Right ventricle myocardium inferior (tissue), 1 donor: ENCODE data around the gene PDXDC1. TPM values are rescaled to one million over a fixed set of nuclear protein-coding genes. Genes with fewer than 3 reads are reported as not detected.
A peak's percentile ranks its signal among the peaks of the same experiment; 100 is the strongest.
"Not testable (repeated sequence)": the region's sequence is repeated elsewhere in the genome, so short reads cannot be mapped to it uniquely, and the experiment has no call there.

Experiments used
- ATAC-seq: fragments of 200-7000 bp; cut with Tn5 transposase; one replicate; pipeline ENCODE4 v1.9.1; 2020; ENCODE audit warnings: mild to moderate bottlenecking, moderate library complexity
- DNase-seq: peaks from one replicate; pipeline ENCODE4 v3.0.0; 2021; ENCODE audit errors: missing footprints
- intact Hi-C: fragments of 100-400 bp; cut with DNase I; formaldehyde crosslinking; loops from one replicate; pipeline ENCODE4 v1.11.0; 2022
- total RNA-seq: library from RNA; stranded (reverse); fragmentation: NEBNext Ultra II Directional; extraction: Animal tissue kit (Norgen Biotek cat#: 25700); gene quantifications from one replicate; pipeline ENCODE4 v1.2.1, GENCODE V29; 2021
- donor health status: DM: no; HTN: yes; CAD: no; lungs with severe emphysema.

The PDXDC1 gene
- total RNA-seq, 1 donor from 2014 or later = 79.0 TPM

- ATAC-seq, intact Hi-C loops, DNase-seq: not testable (repeated sequence)
Measured at GRCh38 chr16:15082788-15083187, 108.0 kb downstream of the PDXDC1 start.

GRCh38 chr16:15090663-15091269 lies 115.9 kb downstream of the PDXDC1 start:
- intact Hi-C loops, ATAC-seq, DNase-seq: not testable (repeated sequence)

GRCh38 chr16:15093571-15093954 lies 118.7 kb downstream of the PDXDC1 start:
- intact Hi-C loops, ATAC-seq, DNase-seq: not testable (repeated sequence)

- DNase-seq = peak; percentile 97
- intact Hi-C loops = not testable (repeated sequence)
- ATAC-seq = peak; percentile 100
Measured at GRCh38 chr16:15093955-15094827, 119.4 kb downstream of the PDXDC1 start, which contains the start of gene RRN3. Gene RRN3, minus strand, starts transcription at chr16:15094272. Its CDS starts 39 bp downstream, at chr16:15094233.

GRCh38 chr16:15096583-15096972 lies 121.8 kb downstream of the PDXDC1 start:
- intact Hi-C loops, ATAC-seq, DNase-seq: not testable (repeated sequence)

- ATAC-seq = peak; percentile 57
- intact Hi-C loops, DNase-seq: not testable (repeated sequence)
Measured at GRCh38 chr16:15099366-15099909, 124.6 kb downstream of the PDXDC1 start.

GRCh38 chr16:15100372-15100987 lies 125.7 kb downstream of the PDXDC1 start:
- DNase-seq, intact Hi-C loops, ATAC-seq: not testable (repeated sequence)

- ATAC-seq, intact Hi-C loops, DNase-seq: not testable (repeated sequence)
Measured at GRCh38 chr16:15127641-15128425, 153.0 kb downstream of the PDXDC1 start.

- ATAC-seq, intact Hi-C loops, DNase-seq: not testable (repeated sequence)
Measured at GRCh38 chr16:15130256-15130932, 155.6 kb downstream of the PDXDC1 start.

GRCh38 chr16:15130943-15131700 lies 156.3 kb downstream of the PDXDC1 start:
- ATAC-seq, DNase-seq, intact Hi-C loops: not testable (repeated sequence)

GRCh38 chr16:15132719-15133428 lies 158.0 kb downstream of the PDXDC1 start:
- ATAC-seq, intact Hi-C loops, DNase-seq: not testable (repeated sequence)

- ATAC-seq, DNase-seq, intact Hi-C loops: not testable (repeated sequence)
Measured at GRCh38 chr16:15133554-15133953, 158.7 kb downstream of the PDXDC1 start.

- ATAC-seq, intact Hi-C loops, DNase-seq: not testable (repeated sequence)
Measured at GRCh38 chr16:15134752-15135482, 160.1 kb downstream of the PDXDC1 start.

GRCh38 chr16:15135483-15136360 lies 160.9 kb downstream of the PDXDC1 start:
- intact Hi-C loops, DNase-seq: not testable (repeated sequence)
- peak; percentile 50 for ATAC-seq

GRCh38 chr16:15137514-15137913 lies 162.7 kb downstream of the PDXDC1 start:
- ATAC-seq, intact Hi-C loops, DNase-seq: not testable (repeated sequence)
